B cell (primary cell): Measurements from ENCODE around the gene AMFR. TPM values are rescaled to one million over a fixed set of nuclear protein-coding genes. Genes with fewer than 3 reads are reported as not detected.

ENCODE experiments used
- ATAC-seq: fragments of 200-7000 bp; cut with Tn5 transposase; one replicate; pipeline ENCODE4 v1.10.0; 2021; ENCODE audit warnings: low read depth, mild to moderate bottlenecking, moderate number of reproducible peaks, moderate library complexity
- CTCF ChIA-PET: fragments of 350-600 bp; sonication (Branson Sonifier 250); formaldehyde crosslinking; loops from one replicate; lab custom pipeline; 2021; ENCODE audit warnings: antibody characterized with exemption, inconsistent platforms; lab: Charles Lee
- POLR2A ChIA-PET: fragments of 350-600 bp; sonication (Branson Sonifier 250); formaldehyde crosslinking; loops from one replicate; lab custom pipeline; 2021; ENCODE audit warnings: antibody characterized with exemption; lab: Charles Lee
- DNase-seq: peaks from one replicate; pipeline ENCODE4 v3.0.0; 2013
- H2AFZ ChIP-seq: 2 replicates; pipeline ENCODE4 v1.6.1; 2012; ENCODE audit warnings: mild to moderate bottlenecking, low read depth, low read length; ENCODE audit not compliant: insufficient read depth, poor library complexity, severe bottlenecking
- H3K27ac ChIP-seq, 2 donors: 1 replicate in 1 of 2; 2 replicates in 1 of 2; pipeline ENCODE4 v1.5.1; 2012 to 2013; ENCODE audit warnings: low read length in 2 of 2, mild to moderate bottlenecking in 2 of 2, moderate library complexity in 1 of 2
- H3K27me3 ChIP-seq, 4 experiments: fragments of 200-600 bp in 1 of 4; sonication (generic) in 1 of 4; replicated peaks in 1 of 4; 1 replicate in 2 of 4; 2 replicates in 2 of 4; pipeline versions ENCODE4 v1.6.1 to v1.7.0; 2013 to 2016; ENCODE audit warnings: low read length in 3 of 4, mild to moderate bottlenecking in 2 of 4, mixed read lengths in 1 of 4, moderate library complexity in 1 of 4; ENCODE audit not compliant: insufficient read depth in 4 of 4, control insufficient read depth in 3 of 4; ENCODE audit errors: control extremely low read depth in 1 of 4
- H3K36me3 ChIP-seq, 2 experiments: replicated peaks in 1 of 2; 1 replicate in 1 of 2; 2 replicates in 1 of 2; pipeline versions ENCODE4 v1.6.1 to v1.7.1; 2013; ENCODE audit warnings: low read length in 1 of 2; ENCODE audit not compliant: insufficient read depth in 2 of 2, control insufficient read depth in 1 of 2; ENCODE audit errors: control extremely low read depth in 1 of 2, extremely low read depth in 1 of 2
- H3K4me1 ChIP-seq, 2 donors: fragments of 200-600 bp in 1 of 2; sonication (generic) in 1 of 2; 1 replicate in 1 of 2; 2 replicates in 1 of 2; pipeline versions ENCODE4 v1.5.1 to v1.6.1; 2013 to 2017; ENCODE audit warnings: low read length in 2 of 2; ENCODE audit not compliant: control insufficient read depth in 2 of 2, insufficient read depth in 2 of 2
- H3K4me2 ChIP-seq: replicated peaks from 2 replicates; pipeline ENCODE3; 2012; ENCODE audit warnings: mild to moderate bottlenecking, low read depth, low read length; ENCODE audit not compliant: poor library complexity, severe bottlenecking
- H3K4me3 ChIP-seq, 5 experiments: fragments of 200-600 bp in 1 of 5; sonication (generic) in 1 of 5; 1 replicate in 3 of 5; 2 replicates in 2 of 5; pipeline versions ENCODE4 v1.5.1 to v1.7.0; 2011 to 2016; ENCODE audit warnings: low read length in 4 of 5, mild to moderate bottlenecking in 4 of 5, low read depth in 2 of 5, control low read depth in 1 of 5, moderate library complexity in 1 of 5; ENCODE audit not compliant: insufficient read depth in 1 of 5; ENCODE audit errors: control extremely low read depth in 1 of 5, extremely low read depth in 1 of 5
- H3K79me2 ChIP-seq: fragments of 200-600 bp; sonication (generic); one replicate; pipeline ENCODE4 v1.6.0; 2016; ENCODE audit warnings: low read length; ENCODE audit not compliant: control insufficient read depth, insufficient read depth
- H3K9ac ChIP-seq: fragments of 200-600 bp; sonication (generic); 2 replicates; pipeline ENCODE4 v1.6.1; 2017; ENCODE audit warnings: mild to moderate bottlenecking, low read length, moderate library complexity
- H3K9me3 ChIP-seq, 3 donors: one replicate each; pipeline versions ENCODE4 v1.6.1 to v1.7.1; 2013; ENCODE audit warnings: low read length in 2 of 3; ENCODE audit not compliant: control insufficient read depth in 2 of 3, insufficient read depth in 1 of 3; ENCODE audit errors: control extremely low read depth in 1 of 3
- H4K20me1 ChIP-seq: 2 replicates; pipeline ENCODE4 v1.6.0; 2012; ENCODE audit warnings: mild to moderate bottlenecking, low read length; ENCODE audit not compliant: insufficient read depth, control insufficient read depth, poor library complexity, severe bottlenecking
- H3K27ac Mint-ChIP-seq: one replicate; pipeline ENCODE4 v1.8.0; 2021; ENCODE audit warnings: mixed read lengths
- H3K27me3 Mint-ChIP-seq: one replicate; pipeline ENCODE4 v1.8.0; 2021; ENCODE audit warnings: mixed read lengths
- H3K4me1 Mint-ChIP-seq: one replicate; pipeline ENCODE4 v1.8.0; 2021; ENCODE audit warnings: mixed read lengths
- H3K4me3 Mint-ChIP-seq: one replicate; pipeline ENCODE4 v1.8.0; 2021; ENCODE audit warnings: mixed read lengths
- H3K9me3 Mint-ChIP-seq: one replicate; pipeline ENCODE4 v1.8.0; 2022; ENCODE audit warnings: mixed read lengths; ENCODE audit not compliant: insufficient read depth
- EZH2 ChIP-seq: IDR thresholded peaks from 2 replicates; pipeline ENCODE4 v1.6.1; 2012; ENCODE audit warnings: borderline replicate concordance, low read depth, mild to moderate bottlenecking, moderate library complexity, low read length; ENCODE audit not compliant: insufficient read depth, poor library complexity, severe bottlenecking
- WGBS: methylation state at CpG from one replicate; pipeline ENCODE4 v1.1.5; 2013; ENCODE audit warnings: missing lambda C conversion rate; ENCODE audit not compliant: insufficient coverage; 5-methylcytosine and 5-hydroxymethylcytosine counted together
- intact Hi-C: fragments of 100-400 bp; cut with micrococcal nuclease; formaldehyde crosslinking; loops from one replicate; pipeline ENCODE4 v1.10.0; 2022
- polyA plus RNA-seq: library from polyadenylated mRNA; depleted of rRNA; stranded (reverse); fragments of >200 nt; gene quantifications from 2 replicates; pipeline ENCODE4 v1.2.3, GENCODE V29; 2012
- total RNA-seq, 2 donors: library from RNA; stranded (reverse); fragments of 120-200 nt in 1 of 2; gene quantifications; 1 replicate in 1 of 2; 2 replicates in 1 of 2; pipeline versions ENCODE4 v1.2.3 to v1.2.4, GENCODE V29; 2013 to 2022
- TF ChIP-seq, protein P1 (sequence below): fragments of 200-600 bp; IDR thresholded peaks from one replicate; pipeline ENCODE4 v1.8.0; 2022; ENCODE audit warnings: antibody characterized with exemption, mild to moderate bottlenecking

Gene AMFR
- total and polyA plus RNA-seq, 2 donors (not counting 1 experiment from before 2014, with no cell fraction given): 118 to 225 TPM

DNA sequence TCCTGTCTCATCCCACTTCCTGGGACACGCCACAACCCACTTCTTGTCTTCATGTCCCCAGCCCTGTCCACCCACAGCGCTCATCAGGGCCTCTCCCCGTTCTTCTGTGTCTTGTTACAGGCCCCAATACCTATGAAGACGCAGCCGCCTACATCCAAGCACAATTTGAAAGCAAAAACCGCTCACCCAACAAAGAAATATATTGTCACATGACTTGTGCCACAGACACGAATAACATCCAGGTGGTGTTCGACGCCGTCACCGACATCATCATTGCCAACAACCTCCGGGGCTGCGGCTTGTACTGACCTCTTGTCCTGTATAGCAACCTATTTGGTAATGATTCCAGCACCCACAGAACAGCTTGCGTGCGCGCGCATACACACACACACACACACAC lies 70.6 kb downstream of the AMFR start:
- 89% methylated on average over 12 of the region's 17 CpGs for WGBS
- H3K9me3 ChIP-seq: no peaks in the 10 kb centered on the region
- POLR2A ChIA-PET: no interaction called here
- H3K9me3 Mint-ChIP-seq: no peaks in the 10 kb centered on the region
- H3K79me2 ChIP-seq: no peaks in the 10 kb centered on the region
- H3K4me3 Mint-ChIP-seq: no peak overlapping the region
- no peak overlapping the region for H3K27ac Mint-ChIP-seq
- no peak overlapping the region for H2AFZ ChIP-seq
- H3K4me1 ChIP-seq: peaks cover 4 to 14% of the 10 kb centered on the region in 2 donors
- no peak overlapping the region for H3K4me3 ChIP-seq
- CTCF ChIA-PET: no interaction called here
- intact Hi-C loops: no loop called here
- TF ChIP-seq EZH2: no peak
- TF ChIP-seq, protein P1, sequence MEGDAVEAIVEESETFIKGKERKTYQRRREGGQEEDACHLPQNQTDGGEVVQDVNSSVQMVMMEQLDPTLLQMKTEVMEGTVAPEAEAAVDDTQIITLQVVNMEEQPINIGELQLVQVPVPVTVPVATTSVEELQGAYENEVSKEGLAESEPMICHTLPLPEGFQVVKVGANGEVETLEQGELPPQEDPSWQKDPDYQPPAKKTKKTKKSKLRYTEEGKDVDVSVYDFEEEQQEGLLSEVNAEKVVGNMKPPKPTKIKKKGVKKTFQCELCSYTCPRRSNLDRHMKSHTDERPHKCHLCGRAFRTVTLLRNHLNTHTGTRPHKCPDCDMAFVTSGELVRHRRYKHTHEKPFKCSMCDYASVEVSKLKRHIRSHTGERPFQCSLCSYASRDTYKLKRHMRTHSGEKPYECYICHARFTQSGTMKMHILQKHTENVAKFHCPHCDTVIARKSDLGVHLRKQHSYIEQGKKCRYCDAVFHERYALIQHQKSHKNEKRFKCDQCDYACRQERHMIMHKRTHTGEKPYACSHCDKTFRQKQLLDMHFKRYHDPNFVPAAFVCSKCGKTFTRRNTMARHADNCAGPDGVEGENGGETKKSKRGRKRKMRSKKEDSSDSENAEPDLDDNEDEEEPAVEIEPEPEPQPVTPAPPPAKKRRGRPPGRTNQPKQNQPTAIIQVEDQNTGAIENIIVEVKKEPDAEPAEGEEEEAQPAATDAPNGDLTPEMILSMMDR: no peak
- H3K4me2 ChIP-seq: no peak overlapping the region
- ATAC-seq (no peak), DNase-seq (no peak)
- H3K27me3 ChIP-seq: no peaks in the 10 kb centered on the region
- peaks cover 20% of the 10 kb centered on the region for H3K4me1 Mint-ChIP-seq
- H3K27me3 Mint-ChIP-seq: peaks cover 7% of the 10 kb centered on the region
- no peaks in the 10 kb centered on the region for H4K20me1 ChIP-seq
- H3K36me3 ChIP-seq: no peaks in the 10 kb centered on the region
- H3K9ac ChIP-seq: no peak overlapping the region
- H3K27ac ChIP-seq: no peak overlapping the region

DNA sequence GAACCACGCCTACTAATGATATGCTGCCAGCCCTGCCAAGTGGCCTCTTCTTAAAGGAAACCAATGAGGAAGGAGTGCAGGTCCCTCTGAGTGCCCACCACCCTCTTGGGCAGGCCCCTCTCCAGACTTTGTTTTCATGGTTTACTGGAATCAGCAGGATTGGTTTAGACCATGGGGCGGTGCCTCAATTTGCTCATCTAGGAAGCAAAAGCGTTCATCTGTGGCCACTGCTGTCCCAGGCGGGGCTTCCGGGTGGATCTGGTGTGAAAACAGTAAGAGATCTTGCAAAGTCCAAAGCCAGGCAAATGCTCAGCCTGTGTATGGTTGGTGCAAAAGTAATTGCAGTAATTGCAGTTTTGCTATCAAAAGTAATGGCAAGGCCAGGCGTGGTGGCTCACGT lies 71.3 kb downstream of the AMFR start:
- Histone ChIP-seq H2AFZ (no peak overlapping the region), H3K9me3 (no peaks in the 10 kb centered on the region), H3K9ac (no peak overlapping the region), H3K36me3 (no peaks in the 10 kb centered on the region), H3K4me1 (peaks cover 4 to 14% of the 10 kb centered on the region in 2 donors), H3K4me3 (no peak overlapping the region), H4K20me1 (no peaks in the 10 kb centered on the region), H3K27me3 (no peaks in the 10 kb centered on the region), H3K79me2 (no peaks in the 10 kb centered on the region), H3K27ac (no peak overlapping the region), H3K4me2 (no peak overlapping the region)
- Mint-ChIP-seq H3K27ac (no peak overlapping the region), H3K27me3 (peaks cover 7% of the 10 kb centered on the region), H3K4me3 (no peak overlapping the region), H3K4me1 (peaks cover 19% of the 10 kb centered on the region), H3K9me3 (no peaks in the 10 kb centered on the region)
- WGBS: 91% methylated on average over 5 of the region's 7 CpGs
- POLR2A ChIA-PET: no interaction called here
- ATAC-seq (no peak), DNase-seq (no peak)
- TF ChIP-seq, protein P1: no peak
- TF ChIP-seq EZH2: no peak
- intact Hi-C loops: no loop called here
- CTCF ChIA-PET: no interaction called here
